Lower lobe of right lung (tissue), 2 donors: ENCODE results near the gene ZSWIM2. TPM values are rescaled to one million over a fixed set of nuclear protein-coding genes. Genes with fewer than 3 reads are reported as not detected.
A peak's percentile ranks its signal among the peaks of the same experiment; 100 is the strongest.
"Not testable (repeated sequence)": the region's sequence is repeated elsewhere in the genome, so short reads cannot be mapped to it uniquely, and the experiment has no call there.

Experiments
- ATAC-seq, 2 donors: fragments of 200-7000 bp; cut with Tn5 transposase; one replicate each; pipeline ENCODE4 v1.9.1; 2020 to 2022; ENCODE audit warnings: mild to moderate bottlenecking in 2 of 2, moderate library complexity in 2 of 2
- DNase-seq: peaks from one replicate; pipeline ENCODE4 v3.0.0-alpha.2; 2020
- H3K27ac ChIP-seq: fragments of 200-600 bp; one replicate; pipeline ENCODE4 v1.8.0; 2022
- H3K27me3 ChIP-seq: fragments of 200-600 bp; one replicate; pipeline ENCODE4 v1.8.0; 2022; ENCODE audit warnings: low read depth
- H3K36me3 ChIP-seq: fragments of 200-600 bp; one replicate; pipeline ENCODE4 v1.8.0; 2022; ENCODE audit warnings: mild to moderate bottlenecking
- H3K4me1 ChIP-seq: fragments of 200-600 bp; one replicate; pipeline ENCODE4 v1.8.0; 2022
- H3K4me3 ChIP-seq: fragments of 200-600 bp; one replicate; pipeline ENCODE4 v1.8.0; 2022; ENCODE audit warnings: mild to moderate bottlenecking
- H3K9me3 ChIP-seq: fragments of 200-600 bp; one replicate; pipeline ENCODE4 v1.8.0; 2022
- intact Hi-C: fragments of 100-400 bp; cut with DNase I; formaldehyde crosslinking; loops from one replicate; pipeline ENCODE4 v1.11.0; 2022
- total RNA-seq: library from RNA; stranded (reverse); fragmentation: NEBNext Ultra II Directional; extraction: Animal tissue kit (Norgen Biotek cat#: 25700); gene quantifications from one replicate; pipeline ENCODE4 v1.2.1, GENCODE V29; 2021
- TF ChIP-seq, protein P1 (sequence below): fragments of 200-600 bp; IDR thresholded peaks from one replicate; pipeline ENCODE4 v1.8.0; 2022; ENCODE audit warnings: antibody characterized with exemption, mild to moderate bottlenecking
- donor health status: DM: no; HTN: yes; CAD: no; lungs with severe emphysema.

The ZSWIM2 gene
- total RNA-seq, 1 donor from 2014 or later: not detected

DNA sequence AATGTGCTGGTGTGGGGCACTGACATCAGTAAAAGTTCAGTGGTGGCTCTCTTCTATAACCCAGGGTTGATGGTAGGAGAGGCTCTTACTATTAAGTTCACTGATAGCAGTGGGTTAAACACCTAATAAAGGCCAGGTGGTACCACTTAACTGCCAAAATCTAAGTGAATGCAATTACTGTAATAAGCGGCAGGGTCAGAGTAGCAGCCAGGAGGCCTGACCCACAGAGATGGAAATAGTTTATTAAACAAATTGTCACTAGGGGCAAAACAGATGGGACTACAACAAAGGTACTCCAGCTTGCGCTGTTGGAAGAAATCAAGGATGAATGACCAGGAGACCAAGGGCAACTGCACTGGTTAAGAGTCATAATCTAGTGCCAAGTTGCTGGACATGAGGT lies 26.6 kb downstream of the ZSWIM2 start:
- Histone ChIP-seq H3K27ac (no peak overlapping the region), H3K9me3 (no peaks in the 10 kb centered on the region), H3K4me1 (no peaks in the 10 kb centered on the region), H3K36me3 (no peaks in the 10 kb centered on the region), H3K4me3 (no peak overlapping the region), H3K27me3 (no peaks in the 10 kb centered on the region)
- TF ChIP-seq, protein P1, sequence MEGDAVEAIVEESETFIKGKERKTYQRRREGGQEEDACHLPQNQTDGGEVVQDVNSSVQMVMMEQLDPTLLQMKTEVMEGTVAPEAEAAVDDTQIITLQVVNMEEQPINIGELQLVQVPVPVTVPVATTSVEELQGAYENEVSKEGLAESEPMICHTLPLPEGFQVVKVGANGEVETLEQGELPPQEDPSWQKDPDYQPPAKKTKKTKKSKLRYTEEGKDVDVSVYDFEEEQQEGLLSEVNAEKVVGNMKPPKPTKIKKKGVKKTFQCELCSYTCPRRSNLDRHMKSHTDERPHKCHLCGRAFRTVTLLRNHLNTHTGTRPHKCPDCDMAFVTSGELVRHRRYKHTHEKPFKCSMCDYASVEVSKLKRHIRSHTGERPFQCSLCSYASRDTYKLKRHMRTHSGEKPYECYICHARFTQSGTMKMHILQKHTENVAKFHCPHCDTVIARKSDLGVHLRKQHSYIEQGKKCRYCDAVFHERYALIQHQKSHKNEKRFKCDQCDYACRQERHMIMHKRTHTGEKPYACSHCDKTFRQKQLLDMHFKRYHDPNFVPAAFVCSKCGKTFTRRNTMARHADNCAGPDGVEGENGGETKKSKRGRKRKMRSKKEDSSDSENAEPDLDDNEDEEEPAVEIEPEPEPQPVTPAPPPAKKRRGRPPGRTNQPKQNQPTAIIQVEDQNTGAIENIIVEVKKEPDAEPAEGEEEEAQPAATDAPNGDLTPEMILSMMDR: no peak
- intact Hi-C loops: no loop called here
- DNase-seq (no peak), ATAC-seq (no peak)

GRCh38 chr2:186820303-186820702 lies 28.7 kb downstream of the ZSWIM2 start:
- DNase-seq: no peak
- intact Hi-C loops: no loop called here
- no peaks in the 10 kb centered on the region for H3K36me3 ChIP-seq
- TF ChIP-seq, protein P1: no peak
- no peaks in the 10 kb centered on the region for H3K27me3 ChIP-seq
- H3K9me3 ChIP-seq: peaks cover 5% of the 10 kb centered on the region
- no peaks in the 10 kb centered on the region for H3K4me1 ChIP-seq
- no peak for ATAC-seq
- H3K4me3 ChIP-seq: no peak overlapping the region
- H3K27ac ChIP-seq: no peak overlapping the region

- H3K27ac ChIP-seq, ATAC-seq, intact Hi-C loops, H3K36me3 ChIP-seq, H3K27me3 ChIP-seq, H3K4me3 ChIP-seq, H3K4me1 ChIP-seq, H3K9me3 ChIP-seq, DNase-seq: not testable (repeated sequence)
Observed at GRCh38 chr2:186811760-186812159, 37.2 kb downstream of the ZSWIM2 start.

DNA sequence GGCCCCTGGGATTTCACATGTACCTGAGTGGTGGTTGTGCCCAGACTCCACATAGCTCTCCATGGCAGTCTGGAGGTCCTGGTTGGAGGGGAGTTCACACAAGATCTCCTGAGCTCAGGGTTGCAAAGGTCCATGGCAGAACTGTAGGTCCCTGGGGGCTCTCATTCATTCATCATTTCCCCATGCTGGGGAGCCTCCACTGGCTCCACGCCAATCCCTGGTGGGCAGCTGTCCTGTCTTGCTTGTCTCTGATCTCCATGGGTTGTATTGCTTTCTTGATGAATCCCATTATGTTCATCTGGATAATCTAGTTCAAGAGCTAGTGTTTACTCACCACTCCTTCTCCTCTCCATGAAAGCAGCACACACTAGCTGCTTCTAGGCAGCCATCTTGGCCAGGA lies 42.4 kb downstream of the ZSWIM2 start:
- Histone ChIP-seq H3K36me3 (no peaks in the 10 kb centered on the region), H3K4me1 (no peaks in the 10 kb centered on the region), H3K4me3 (no peak overlapping the region), H3K9me3 (no peaks in the 10 kb centered on the region), H3K27ac (no peak overlapping the region), H3K27me3 (no peaks in the 10 kb centered on the region)
- ATAC-seq (peak in 1 of 2 donors; percentile 39), DNase-seq (no peak)
- intact Hi-C loops: no loop called here
- TF ChIP-seq, protein P1: no peak

GRCh38 chr2:186798604-186799003 lies 50.4 kb downstream of the ZSWIM2 start:
- ATAC-seq, H3K27me3 ChIP-seq, intact Hi-C loops: not testable (repeated sequence)

DNA sequence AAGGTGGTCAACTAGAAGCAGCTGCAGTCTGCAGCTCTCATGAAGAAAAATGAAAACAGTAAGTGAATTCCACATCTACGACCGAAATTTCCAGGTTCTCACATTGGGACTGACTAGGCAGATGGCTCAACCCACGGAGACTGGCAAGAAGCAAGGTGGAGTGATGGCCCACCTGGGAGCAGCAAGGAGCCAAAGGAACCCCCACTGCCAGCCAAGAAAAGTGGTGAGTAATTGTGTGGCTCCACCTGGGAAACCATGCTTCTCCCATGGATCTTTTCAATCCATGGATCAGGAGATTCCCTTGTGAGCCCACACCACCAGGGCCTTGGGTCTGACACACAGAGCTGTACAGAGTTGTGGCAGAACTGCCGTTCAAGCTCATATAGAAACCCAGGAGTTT lies 64.0 kb downstream of the ZSWIM2 start:
- TF ChIP-seq, protein P1: no peak
- no peak overlapping the region for H3K4me3 ChIP-seq
- no peak for ATAC-seq
- H3K36me3 ChIP-seq: no peaks in the 10 kb centered on the region
- H3K27me3 ChIP-seq: no peaks in the 10 kb centered on the region
- intact Hi-C loops: no loop called here
- no peak overlapping the region for H3K27ac ChIP-seq
- peaks cover 18% of the 10 kb centered on the region for H3K9me3 ChIP-seq
- no peaks in the 10 kb centered on the region for H3K4me1 ChIP-seq
- no peak for DNase-seq

More at GRCh38 chr2:186798604-186799003, 50.4 kb downstream of the ZSWIM2 start:
- H3K4me1 ChIP-seq, H3K4me3 ChIP-seq, H3K27ac ChIP-seq, H3K9me3 ChIP-seq, DNase-seq, H3K36me3 ChIP-seq: not testable (repeated sequence)

- ATAC-seq: no peak
- no peak for DNase-seq
- Histone ChIP-seq H3K36me3 (no peaks in the 10 kb centered on the region), H3K27me3 (no peaks in the 10 kb centered on the region), H3K4me1 (no peaks in the 10 kb centered on the region), H3K27ac (no peak overlapping the region), H3K4me3 (no peak overlapping the region), H3K9me3 (peaks cover 18% of the 10 kb centered on the region)
- intact Hi-C loops: no loop called here
- TF ChIP-seq, protein P1: no peak
Observed at GRCh38 chr2:186783254-186783653, 65.7 kb downstream of the ZSWIM2 start.
